ENCODE data around the gene UBE2Q1. TPM values are rescaled to one million over a fixed set of nuclear protein-coding genes. Genes with fewer than 3 reads are reported as not detected.

UBE2Q1 gene
- total and polyA plus RNA-seq, 8 donors: 20.4 to 137 (median 28.5) TPM

- WGBS, 5 donors: 76 to 85% (median 80%) methylated on average over 5 of the region's 5 CpGs
- DNase-seq: no peak
- H3K4me1 ChIP-seq: peaks cover 15 to 21% (median 17%) of the 10 kb centered on the region in 4 donors
- no peak for TF ChIP-seq POLR2AphosphoS5 (IDR thresholded peaks at IDR 0.05)
- TF ChIP-seq EP300 (IDR thresholded peaks at IDR 0.05): no peak
- TF ChIP-seq POLR2A (IDR thresholded peaks at IDR 0.05): no peak
- no peak for TF ChIP-seq CTCF (IDR thresholded peaks at IDR 0.05)
- H3K36me3 ChIP-seq: no peaks in the 10 kb centered on the region
- intact Hi-C loops (cut with DNase I; ENCODE audit: low total_unique reads): no loop called here
- peaks cover 18 to 75% (median 39%) of the 10 kb centered on the region in 3 donors for H3K27me3 ChIP-seq
- no peak overlapping the region for H3K27ac ChIP-seq
- no peak overlapping the region for H3K4me3 ChIP-seq
- peaks cover 0 to 17% (median 10%) of the 10 kb centered on the region in 4 donors for H3K9me3 ChIP-seq
Measured at GRCh38 chr1:154503898-154504297, 54.6 kb downstream of the UBE2Q1 start.

- TF ChIP-seq CTCF (IDR thresholded peaks at IDR 0.05): no peak
- TF ChIP-seq POLR2A (IDR thresholded peaks at IDR 0.05): no peak
- TF ChIP-seq EP300 (IDR thresholded peaks at IDR 0.05): no peak
- TF ChIP-seq POLR2AphosphoS5 (IDR thresholded peaks at IDR 0.05): no peak
- WGBS, 5 donors: 23 to 34% (median 25%) methylated on average over 21 to 43 of the region's 43 CpGs
- Histone ChIP-seq H3K4me1 (peaks cover 15 to 21% (median 17%) of the 10 kb centered on the region in 4 donors), H3K36me3 (no peaks in the 10 kb centered on the region), H3K27me3 (peaks cover 18 to 84% (median 39%) of the 10 kb centered on the region in 3 donors), H3K9me3 (peaks cover 0 to 17% (median 10%) of the 10 kb centered on the region in 4 donors), H3K27ac (peak overlapping the region in 3 of 5 donors; percentile 66 to 69 (median 69)), H3K4me3 (peak overlapping the region; percentile 43 to 60 (median 46))
- DNase-seq: no peak
- intact Hi-C loops (cut with DNase I; ENCODE audit: low total_unique reads): no loop called here
Measured at GRCh38 chr1:154502744-154503115, 55.7 kb downstream of the UBE2Q1 start.

GRCh38 chr1:154502066-154502743, 56.3 kb downstream of the UBE2Q1 start, which contains the start of the genes SHE and TDRD10:
TSS of gene SHE (minus strand) at chr1:154502412. CDS start at chr1:154502026, 386 bp downstream.
TSS of gene TDRD10 (plus strand) at chr1:154502219. CDS start at chr1:154506904, 4,685 bp downstream.
- no peaks in the 10 kb centered on the region for H3K36me3 ChIP-seq
- 2 to 5% (median 5%) methylated on average over 22 to 90 of the region's 90 CpGs for WGBS, 5 donors
- peaks cover 18 to 80% (median 39%) of the 10 kb centered on the region in 3 donors for H3K27me3 ChIP-seq
- intact Hi-C loops (cut with DNase I; ENCODE audit: low total_unique reads): no loop called here
- peak in 1 of 2 donors; percentile 74 for DNase-seq
- H3K27ac ChIP-seq: peak within 1 kb of the TSS; percentile 5 to 69 (median 66)
- H3K4me3 ChIP-seq: peak within 1 kb of the TSS; percentile 43 to 60 (median 46)
- peaks cover 0 to 17% (median 10%) of the 10 kb centered on the region in 4 donors for H3K9me3 ChIP-seq
- H3K4me1 ChIP-seq: peaks cover 15 to 24% (median 19%) of the 10 kb centered on the region in 4 donors
- TF ChIP-seq CTCF (IDR thresholded peaks at IDR 0.05) (no peak), EP300 (IDR thresholded peaks at IDR 0.05) (no peak), POLR2AphosphoS5 (IDR thresholded peaks at IDR 0.05) (no peak), POLR2A (IDR thresholded peaks at IDR 0.05) (no peak)

GRCh38 chr1:154501423-154502065, 56.9 kb downstream of the UBE2Q1 start:
- Histone ChIP-seq H3K9me3 (peaks cover 0 to 17% (median 10%) of the 10 kb centered on the region in 4 donors), H3K4me3 (peak overlapping the region; percentile 43 to 60 (median 46)), H3K36me3 (no peaks in the 10 kb centered on the region), H3K4me1 (peaks cover 15 to 29% (median 20%) of the 10 kb centered on the region in 4 donors), H3K27me3 (peaks cover 18 to 75% (median 39%) of the 10 kb centered on the region in 3 donors), H3K27ac (peak overlapping the region; percentile 5 to 69 (median 66))
- peak; percentile 40 to 50 for DNase-seq
- WGBS, 5 donors: 3 to 9% (median 5%) methylated on average over 9 to 54 of the region's 54 CpGs
- TF ChIP-seq POLR2AphosphoS5 (IDR thresholded peaks at IDR 0.05) (no peak), POLR2A (IDR thresholded peaks at IDR 0.05) (no peak), CTCF (IDR thresholded peaks at IDR 0.05) (no peak), EP300 (IDR thresholded peaks at IDR 0.05) (no peak)
- intact Hi-C loops (cut with DNase I; ENCODE audit: low total_unique reads): no loop called here
